Measurements from ENCODE around the gene UNK.

DNA sequence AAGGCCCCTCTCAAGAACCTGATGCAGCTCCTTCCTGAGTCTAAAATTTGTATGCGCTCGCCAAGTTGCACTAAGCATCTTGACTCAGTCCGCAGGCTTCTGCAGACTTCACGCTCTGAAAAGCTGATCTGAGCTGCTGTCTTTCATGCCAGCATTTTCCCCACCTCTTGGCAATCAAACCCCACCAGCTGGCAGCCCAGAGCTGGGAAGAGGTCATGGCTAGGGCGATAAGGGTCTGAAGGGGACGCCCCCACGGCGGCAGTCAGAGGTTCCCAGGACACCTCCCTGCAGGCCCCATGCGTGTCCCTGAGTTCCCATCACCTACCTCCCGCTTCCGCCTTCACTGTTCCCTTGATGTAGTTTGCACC is 64.7 kb downstream of the UNK start:
- TF ChIP-seq, protein P1, sequence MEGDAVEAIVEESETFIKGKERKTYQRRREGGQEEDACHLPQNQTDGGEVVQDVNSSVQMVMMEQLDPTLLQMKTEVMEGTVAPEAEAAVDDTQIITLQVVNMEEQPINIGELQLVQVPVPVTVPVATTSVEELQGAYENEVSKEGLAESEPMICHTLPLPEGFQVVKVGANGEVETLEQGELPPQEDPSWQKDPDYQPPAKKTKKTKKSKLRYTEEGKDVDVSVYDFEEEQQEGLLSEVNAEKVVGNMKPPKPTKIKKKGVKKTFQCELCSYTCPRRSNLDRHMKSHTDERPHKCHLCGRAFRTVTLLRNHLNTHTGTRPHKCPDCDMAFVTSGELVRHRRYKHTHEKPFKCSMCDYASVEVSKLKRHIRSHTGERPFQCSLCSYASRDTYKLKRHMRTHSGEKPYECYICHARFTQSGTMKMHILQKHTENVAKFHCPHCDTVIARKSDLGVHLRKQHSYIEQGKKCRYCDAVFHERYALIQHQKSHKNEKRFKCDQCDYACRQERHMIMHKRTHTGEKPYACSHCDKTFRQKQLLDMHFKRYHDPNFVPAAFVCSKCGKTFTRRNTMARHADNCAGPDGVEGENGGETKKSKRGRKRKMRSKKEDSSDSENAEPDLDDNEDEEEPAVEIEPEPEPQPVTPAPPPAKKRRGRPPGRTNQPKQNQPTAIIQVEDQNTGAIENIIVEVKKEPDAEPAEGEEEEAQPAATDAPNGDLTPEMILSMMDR (conservative IDR thresholded peaks at IDR 0.05): no peak
- no peak for TF ChIP-seq EZH2 (IDR thresholded peaks at IDR 0.05; ENCODE audit: low read depth)
